Stimulated activated CD4-positive, alpha-beta T cell treated with anti-CD3 and anti-CD28 coated beads, TNF-alpha, amount 100 ng/mL, for 24 hours (primary cell): ENCODE measurements around the gene PRKCE.

Experiments used
- DNase-seq, 3 experiments: peaks; one replicate each; pipeline ENCODE4 v3.0.0-alpha.2; 2020; ENCODE audit warnings: low read depth in 3 of 3

The PRKCE gene

DNA sequence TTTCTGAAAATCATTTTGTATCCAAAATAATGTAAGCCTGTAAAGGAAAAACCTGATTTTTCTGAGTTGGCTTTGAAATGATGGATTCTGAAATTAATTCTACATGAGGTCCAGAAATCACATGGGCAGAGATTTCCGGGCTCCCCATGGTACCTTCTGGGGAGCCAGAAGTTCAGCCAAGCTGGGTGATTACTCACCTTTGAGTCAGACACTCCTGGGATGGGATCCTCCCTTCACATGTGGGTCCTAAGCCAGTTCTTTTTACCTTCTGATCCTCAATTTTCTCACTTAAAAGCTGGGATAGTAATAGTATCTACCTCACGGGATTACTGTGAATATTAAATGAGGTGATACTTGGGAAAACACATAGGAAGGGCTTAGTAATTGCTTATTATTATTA lies 465.9 kb downstream of the PRKCE start:
- no peak for DNase-seq

DNA sequence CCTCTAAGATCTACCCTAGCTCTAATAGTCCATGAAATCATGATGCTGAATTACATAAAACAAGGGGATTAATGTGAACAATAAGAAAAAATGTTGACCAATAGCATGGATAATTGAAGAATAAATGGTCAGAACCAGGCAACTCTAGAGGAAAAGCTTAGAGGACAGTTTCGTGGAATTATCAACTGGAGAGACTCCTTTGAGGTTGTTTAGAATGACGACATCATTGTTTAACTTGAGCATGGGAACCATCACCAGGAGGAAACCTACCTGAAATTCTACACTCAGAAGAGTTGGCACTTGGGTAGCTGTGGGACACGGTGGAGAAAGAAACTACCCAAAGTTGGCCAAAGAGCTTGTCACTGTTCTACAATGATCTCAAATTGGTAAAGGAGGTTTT lies 466.5 kb downstream of the PRKCE start:
- no peak for DNase-seq

DNA sequence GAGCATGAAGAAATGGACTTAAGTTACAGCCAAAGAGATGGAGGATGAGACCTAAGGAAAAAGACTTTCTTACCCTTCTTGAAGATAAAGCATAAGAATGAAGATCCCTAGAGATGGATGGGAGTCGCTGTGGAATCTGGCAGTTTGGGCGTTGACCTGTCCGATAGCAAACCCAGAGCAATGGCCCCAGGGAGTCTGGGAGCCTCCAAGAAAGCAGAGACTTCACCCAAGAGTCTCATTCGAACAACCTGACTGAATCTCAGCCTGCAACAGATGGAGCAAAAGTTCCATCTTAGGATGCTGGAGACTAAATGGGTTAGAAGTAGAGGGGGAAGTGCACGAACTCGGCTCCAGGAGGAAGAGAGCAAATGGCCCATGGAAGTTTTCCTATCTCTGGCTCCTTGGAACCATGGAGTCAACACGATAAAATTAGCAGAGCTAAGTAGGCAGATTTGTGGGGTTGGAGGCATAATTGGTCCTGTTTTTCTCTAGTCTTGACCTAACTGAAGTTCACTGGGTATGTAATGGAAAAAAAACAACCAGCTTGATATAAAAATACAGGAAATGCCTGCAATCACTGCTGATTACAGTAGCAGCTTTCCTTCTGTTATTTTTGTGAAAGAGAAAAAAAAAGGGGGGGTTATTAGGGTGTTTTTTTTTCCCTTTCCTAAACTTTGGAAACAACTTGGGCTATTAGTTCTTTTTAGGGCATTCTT lies 467.3 kb downstream of the PRKCE start:
- DNase-seq = no peak

DNA sequence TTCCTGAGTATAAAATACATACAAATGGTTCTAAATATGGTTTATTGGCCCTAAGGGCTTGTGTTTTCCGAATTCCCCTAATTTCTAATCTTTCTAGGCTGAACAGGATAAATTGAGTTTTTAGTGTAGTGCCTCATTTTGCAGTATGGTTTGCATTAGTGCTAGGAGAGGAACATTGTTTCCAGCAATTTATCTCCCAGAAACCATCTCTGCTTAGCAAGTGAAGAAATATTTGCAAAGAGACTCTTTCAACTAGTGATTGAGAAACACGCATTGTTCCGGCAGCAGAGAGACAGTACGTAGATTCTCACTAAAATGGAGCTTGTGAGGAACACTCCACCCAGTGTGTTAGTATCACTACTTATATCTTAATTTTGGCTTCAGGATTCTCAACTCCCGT lies 468.0 kb downstream of the PRKCE start:
- no peak for DNase-seq

GRCh38 chr2:46120792-46121555 lies 469.5 kb downstream of the PRKCE start:
- no peak for DNase-seq

DNA sequence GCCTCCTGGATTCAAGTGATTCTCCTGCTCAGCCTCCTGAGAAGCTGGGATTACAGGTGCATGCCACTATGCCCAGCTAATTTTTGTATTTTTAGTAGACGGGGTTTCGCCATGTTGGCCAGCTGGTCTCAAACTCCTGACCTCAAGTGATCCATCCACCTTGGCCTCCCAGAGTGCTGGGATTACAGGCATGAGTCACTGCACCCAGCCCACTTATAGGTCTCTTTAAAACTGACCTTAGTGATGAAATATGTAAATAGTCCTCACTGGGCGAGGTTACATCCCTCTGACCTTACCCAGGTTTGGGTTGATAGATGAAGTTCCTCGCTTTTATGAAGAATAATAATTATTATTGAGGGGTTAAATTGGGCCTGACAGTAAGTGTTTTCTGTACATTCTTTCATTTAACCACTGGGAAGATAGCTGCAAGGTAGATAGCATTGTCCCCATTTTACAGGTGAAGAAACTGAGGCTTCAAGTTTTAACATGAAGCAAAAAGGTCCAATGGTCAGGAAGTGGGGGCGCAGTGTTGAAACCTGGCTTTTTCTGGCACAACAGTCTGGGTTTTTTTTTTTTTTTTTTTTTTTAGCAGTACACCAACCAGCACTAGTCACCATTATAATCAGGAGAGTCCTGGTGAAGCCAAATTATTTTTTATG lies 471.0 kb downstream of the PRKCE start:
- DNase-seq = no peak

- no peak for DNase-seq
Observed at GRCh38 chr2:46123013-46123412, 471.5 kb downstream of the PRKCE start.

DNA sequence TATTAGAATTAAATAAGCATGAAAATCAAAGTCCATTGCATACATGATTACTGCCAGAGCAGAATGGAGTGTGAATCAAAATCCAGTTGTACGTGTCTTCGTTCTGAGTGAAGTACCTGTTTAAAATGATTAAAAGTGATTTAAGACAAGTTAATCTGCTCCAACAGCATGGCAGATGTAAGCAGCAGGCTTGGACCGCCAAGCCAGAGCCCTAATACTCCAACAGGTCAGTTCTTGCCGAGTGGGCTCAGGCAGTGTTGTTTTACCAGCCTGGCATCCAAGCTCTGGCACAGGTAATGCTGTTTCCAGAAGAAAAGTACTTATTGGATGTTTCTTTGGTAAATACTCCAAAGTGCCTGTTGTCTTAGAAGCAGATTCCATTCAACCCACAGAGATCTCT lies 474.3 kb downstream of the PRKCE start:
- no peak for DNase-seq

- no peak for DNase-seq
Observed at GRCh38 chr2:46126571-46126970, 475.1 kb downstream of the PRKCE start.

GRCh38 chr2:46127176-46127575 lies 475.7 kb downstream of the PRKCE start:
- DNase-seq = no peak

DNA sequence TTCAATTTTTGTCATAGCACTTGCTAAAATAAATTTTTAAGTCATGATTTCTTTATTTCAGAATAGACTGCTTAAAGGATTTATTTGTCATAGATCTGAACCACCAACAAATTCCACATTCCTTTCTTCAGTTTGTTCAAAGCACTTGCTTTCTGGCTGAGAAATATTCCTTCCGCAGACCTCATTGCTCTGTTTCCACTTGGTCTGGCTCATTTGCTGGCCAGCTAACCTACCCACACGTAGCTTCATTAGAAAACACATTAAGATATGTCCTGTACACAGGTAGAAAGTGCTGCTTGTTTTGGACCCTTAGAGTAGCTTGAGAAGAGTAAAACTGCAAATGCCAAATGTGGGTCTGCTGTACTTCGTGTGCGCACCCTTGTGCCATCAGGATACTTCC lies 479.0 kb downstream of the PRKCE start:
- DNase-seq = no peak

GRCh38 chr2:46132996-46133395 lies 481.5 kb downstream of the PRKCE start:
- DNase-seq = no peak

DNA sequence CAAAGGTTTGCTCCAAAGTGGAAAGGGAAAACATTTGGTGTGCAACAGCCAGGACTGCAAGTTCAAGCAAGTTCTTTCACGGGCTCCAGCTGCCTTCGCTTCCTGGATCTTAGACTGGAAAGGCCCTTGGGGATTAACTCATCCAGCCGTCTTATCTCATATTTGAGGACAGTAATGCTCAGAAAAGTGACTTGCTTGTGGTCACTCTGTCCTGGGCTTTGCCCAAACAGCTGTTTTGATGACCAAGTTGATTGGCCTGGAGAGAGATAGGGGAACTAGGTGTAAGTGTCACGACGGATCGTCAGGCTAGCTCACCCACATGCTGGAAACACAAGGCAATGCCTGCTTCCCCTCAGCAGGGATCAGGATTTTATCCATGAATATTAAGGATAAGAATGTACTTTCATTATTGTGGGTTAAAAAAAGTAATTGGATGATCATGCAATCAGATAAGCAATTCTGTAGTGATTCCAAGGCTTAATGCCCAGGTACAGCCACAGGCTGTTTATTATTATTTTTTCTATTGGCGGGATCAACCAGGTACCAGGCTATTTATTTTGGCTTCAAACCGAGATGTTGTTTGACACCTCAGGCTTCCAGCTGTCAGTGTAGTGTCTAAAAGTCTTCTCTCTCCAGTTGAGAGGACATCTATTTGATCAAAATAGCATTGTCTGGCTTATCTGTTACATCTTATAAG lies 483.2 kb downstream of the PRKCE start:
- no peak for DNase-seq

DNA sequence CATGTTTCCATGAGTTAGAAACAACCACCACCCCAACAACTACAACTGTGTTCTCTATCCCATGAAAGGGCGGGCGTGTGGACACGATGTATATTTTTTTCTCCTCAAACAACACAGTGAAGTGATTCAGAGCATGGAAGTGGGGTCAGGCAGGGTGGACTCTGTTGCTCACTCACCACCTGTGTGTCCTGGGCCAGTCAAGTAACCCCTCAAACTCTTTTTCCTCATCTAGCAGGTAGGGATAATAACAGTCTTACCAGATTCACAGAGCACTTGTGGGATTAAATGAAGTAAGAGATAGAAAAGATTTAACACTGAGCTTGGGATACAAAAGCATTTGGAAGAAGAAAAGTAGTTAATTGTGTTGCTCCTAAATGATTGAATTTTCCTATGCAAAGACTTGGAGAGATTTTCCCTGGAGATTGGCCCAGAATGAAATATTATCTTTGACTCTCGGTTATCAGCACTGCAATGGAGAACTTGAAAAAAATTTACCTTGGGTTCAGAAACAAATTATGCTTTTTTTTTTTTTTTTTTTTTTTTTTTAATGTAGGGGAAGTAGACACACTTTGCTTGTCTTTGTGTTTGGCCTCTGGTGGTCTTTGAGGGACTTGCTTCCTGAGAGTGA lies 483.9 kb downstream of the PRKCE start:
- no peak for DNase-seq

GRCh38 chr2:46135958-46136357 lies 484.5 kb downstream of the PRKCE start:
- DNase-seq = no peak

DNA sequence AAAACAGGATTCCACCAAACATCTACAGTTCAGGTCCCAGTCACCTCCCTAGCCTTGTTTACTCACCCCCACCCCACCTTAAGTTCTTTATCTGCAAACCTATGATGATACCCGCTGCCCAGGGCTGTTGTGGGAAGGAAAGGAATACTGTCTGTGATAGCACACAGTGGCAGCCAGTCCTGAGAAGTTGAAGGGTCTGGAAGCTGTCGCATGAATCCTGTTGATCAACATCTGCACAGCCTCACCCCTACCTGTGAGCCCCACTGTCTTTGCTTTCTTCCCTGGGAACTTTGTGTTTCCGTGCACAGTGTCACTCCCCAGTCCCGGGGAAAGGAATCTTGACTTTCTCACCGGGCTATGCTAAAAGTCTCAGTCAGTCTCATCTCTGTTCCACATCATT lies 485.0 kb downstream of the PRKCE start:
- DNase-seq = no peak

DNA sequence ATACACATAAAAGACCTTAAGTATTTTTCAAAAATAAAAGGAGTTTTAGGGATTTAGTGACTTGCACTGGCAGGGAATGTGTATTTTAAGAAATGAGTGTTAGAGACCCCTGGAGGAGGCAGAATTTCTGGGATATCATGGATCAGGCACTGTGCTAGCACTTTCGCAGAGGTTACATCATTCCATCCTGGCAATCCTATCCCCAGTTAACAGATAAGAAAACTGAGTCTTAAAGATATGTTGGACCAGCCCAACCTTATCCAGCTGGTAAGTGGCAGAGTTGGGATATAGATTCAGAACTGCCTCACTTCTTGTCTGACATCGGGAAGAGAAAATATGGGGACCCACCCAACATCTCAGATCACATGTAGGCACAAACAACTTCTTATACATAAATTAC lies 485.5 kb downstream of the PRKCE start:
- DNase-seq = no peak

DNA sequence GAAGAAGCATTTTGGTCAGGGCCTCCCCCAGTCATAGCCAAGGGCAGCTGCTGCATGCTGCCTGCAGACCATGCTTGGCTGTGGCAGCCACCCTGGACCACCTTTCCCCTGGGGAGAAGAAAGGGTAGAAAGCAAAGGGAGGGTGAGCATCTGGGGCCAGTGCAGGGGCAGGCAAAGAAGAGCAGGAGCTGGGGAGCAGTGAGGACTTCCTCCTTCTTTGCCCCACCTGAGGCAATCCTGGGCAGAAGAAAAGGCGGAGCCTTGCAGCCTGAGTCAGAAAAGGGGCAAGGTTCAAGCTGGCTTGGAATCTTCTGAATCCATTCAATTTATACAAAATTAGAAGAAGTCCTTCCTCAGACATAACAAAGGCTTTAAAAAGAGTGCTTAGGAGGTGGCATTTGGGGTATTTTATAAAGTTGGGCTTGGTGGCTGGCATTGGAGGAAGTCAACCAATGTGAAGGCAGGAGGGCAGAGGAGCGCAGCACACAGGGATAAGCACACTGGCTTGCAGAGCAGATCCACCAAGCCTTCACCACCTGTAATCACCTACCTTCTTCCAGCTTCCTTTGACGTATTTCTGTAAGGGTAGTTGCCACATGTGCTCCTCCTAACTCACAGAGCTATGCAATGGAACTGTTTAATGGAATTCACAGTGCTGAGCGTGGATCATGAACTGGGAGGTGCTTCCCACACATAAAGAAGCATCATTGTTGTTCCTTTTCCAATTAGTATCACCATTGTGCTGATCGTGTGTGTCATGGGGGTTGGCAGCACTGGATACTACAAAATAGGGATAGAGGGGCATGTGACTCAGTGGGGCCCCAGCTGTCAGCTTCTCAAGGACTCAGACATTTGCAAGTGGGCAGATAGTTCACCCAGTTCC lies 491.3 kb downstream of the PRKCE start:
- DNase-seq = no peak

DNA sequence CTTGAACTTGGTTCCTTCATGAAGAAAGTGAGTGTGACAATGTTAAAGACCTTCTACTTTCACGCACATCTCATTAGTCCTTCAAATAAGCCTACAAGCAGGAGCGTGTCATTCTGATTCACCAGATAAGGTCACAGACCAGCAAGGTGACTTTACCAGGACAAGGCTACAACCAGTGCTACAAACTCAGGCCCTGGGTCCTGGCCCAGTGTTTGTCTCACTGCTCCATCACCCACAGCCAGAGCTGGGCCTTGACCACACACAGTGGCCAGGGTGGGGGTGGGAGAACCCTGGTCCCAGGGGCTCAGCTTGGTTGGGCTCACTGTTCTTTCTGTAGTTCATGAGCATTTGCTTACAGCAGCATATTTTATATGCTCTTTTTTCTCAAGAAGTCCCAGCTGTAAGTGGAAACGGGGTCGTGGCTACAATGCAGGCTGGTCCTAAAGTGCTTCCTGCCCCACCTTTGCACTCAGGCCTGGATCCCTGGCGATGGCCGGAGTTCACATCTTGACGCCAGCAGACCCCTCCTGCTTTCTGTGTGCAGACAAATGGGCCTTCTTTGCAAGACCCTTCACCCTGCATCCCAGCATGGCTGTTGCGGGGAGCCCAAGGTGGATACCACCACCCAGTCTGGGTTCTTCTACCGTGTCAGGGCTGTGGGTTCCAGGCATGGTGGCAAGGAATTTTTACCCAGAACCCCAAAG lies 492.1 kb downstream of the PRKCE start:
- no peak for DNase-seq

DNA sequence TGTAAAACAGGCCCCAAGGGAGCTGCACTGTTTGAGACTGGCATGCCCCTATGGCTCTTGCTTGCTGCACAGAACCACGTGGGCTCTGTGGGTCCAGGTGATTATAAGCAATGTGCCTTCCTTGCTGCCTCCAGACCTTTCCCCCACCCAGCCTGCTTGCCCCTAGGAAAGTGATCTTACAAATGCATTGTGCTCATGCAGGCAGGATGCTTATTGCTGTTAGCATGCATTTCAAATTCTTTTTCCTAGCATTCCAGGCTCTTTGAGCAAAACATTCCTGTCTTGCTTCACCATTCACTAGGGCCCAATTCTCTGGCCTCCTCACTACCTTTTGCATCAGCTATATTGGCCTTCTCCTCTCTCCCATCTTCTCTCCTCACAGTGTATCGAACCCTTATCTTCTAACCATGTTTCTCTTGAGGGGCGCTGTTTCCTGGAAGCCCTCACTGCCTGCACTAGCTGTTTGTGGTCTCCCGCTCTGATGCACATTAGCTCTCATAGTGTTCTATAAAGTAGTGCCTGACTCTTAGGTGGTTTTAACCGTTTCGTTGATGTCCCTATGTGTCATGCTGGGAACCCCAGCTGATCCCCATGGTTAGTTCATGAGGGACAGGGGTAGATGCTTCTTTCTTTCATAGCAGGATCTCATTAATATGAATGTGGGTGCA lies 492.8 kb downstream of the PRKCE start:
- DNase-seq = no peak
